ENCODE results near the gene NHLRC4. TPM values are rescaled to one million over a fixed set of nuclear protein-coding genes. Genes with fewer than 3 reads are reported as not detected.

The NHLRC4 gene
- total and polyA plus RNA-seq, 2 of the 13 experiments (the other 11 are each of a cell fraction or from before 2014, with no cell fraction given): 0.40 to 0.59 TPM

- TF ChIP-seq ATF7-NPFF (CRISPR knock-in tag; IDR thresholded peaks at IDR 0.05; ENCODE audit: low read depth) (no peak), JDP2 (CRISPR knock-in tag; IDR thresholded peaks at IDR 0.05; ENCODE audit: borderline replicate concordance) (no peak), ZFP82 (CRISPR knock-in tag; IDR thresholded peaks at IDR 0.05; ENCODE audit: borderline replicate concordance) (no peak), SIN3A (IDR thresholded peaks at IDR 0.05; ENCODE audit: borderline replicate concordance, low read depth, low read length) (0 out of 2 replicates have a peak, but pooled peaks have one; percentile 47), TSC22D2 (CRISPR knock-in tag; IDR thresholded peaks at IDR 0.05; ENCODE audit: borderline replicate concordance) (no peak), CEBPB (IDR thresholded peaks at IDR 0.05; ENCODE audit: borderline replicate concordance, low read depth, low read length) (no peak), SNAPC2 (CRISPR knock-in tag; IDR thresholded peaks at IDR 0.05) (no peak), ZBTB49 (CRISPR knock-in tag; IDR thresholded peaks at IDR 0.05; ENCODE audit: borderline replicate concordance) (no peak), ZNF101 (CRISPR knock-in tag; IDR thresholded peaks at IDR 0.05; ENCODE audit: borderline replicate concordance, low read depth) (no peak), KLF13 (CRISPR knock-in tag; IDR thresholded peaks at IDR 0.05) (0 out of 2 replicates have a peak, but pooled peaks have one; percentile 41), NFKB2 (CRISPR knock-in tag; IDR thresholded peaks at IDR 0.05; ENCODE audit: borderline replicate concordance) (no peak; the same call in 1 of the 2 replicates)
- TF ChIP-seq, protein P1, sequence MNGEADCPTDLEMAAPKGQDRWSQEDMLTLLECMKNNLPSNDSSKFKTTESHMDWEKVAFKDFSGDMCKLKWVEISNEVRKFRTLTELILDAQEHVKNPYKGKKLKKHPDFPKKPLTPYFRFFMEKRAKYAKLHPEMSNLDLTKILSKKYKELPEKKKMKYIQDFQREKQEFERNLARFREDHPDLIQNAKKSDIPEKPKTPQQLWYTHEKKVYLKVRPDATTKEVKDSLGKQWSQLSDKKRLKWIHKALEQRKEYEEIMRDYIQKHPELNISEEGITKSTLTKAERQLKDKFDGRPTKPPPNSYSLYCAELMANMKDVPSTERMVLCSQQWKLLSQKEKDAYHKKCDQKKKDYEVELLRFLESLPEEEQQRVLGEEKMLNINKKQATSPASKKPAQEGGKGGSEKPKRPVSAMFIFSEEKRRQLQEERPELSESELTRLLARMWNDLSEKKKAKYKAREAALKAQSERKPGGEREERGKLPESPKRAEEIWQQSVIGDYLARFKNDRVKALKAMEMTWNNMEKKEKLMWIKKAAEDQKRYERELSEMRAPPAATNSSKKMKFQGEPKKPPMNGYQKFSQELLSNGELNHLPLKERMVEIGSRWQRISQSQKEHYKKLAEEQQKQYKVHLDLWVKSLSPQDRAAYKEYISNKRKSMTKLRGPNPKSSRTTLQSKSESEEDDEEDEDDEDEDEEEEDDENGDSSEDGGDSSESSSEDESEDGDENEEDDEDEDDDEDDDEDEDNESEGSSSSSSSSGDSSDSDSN (CRISPR knock-in tag; IDR thresholded peaks at IDR 0.05): peak; percentile 78
- TF ChIP-seq, protein P2, sequence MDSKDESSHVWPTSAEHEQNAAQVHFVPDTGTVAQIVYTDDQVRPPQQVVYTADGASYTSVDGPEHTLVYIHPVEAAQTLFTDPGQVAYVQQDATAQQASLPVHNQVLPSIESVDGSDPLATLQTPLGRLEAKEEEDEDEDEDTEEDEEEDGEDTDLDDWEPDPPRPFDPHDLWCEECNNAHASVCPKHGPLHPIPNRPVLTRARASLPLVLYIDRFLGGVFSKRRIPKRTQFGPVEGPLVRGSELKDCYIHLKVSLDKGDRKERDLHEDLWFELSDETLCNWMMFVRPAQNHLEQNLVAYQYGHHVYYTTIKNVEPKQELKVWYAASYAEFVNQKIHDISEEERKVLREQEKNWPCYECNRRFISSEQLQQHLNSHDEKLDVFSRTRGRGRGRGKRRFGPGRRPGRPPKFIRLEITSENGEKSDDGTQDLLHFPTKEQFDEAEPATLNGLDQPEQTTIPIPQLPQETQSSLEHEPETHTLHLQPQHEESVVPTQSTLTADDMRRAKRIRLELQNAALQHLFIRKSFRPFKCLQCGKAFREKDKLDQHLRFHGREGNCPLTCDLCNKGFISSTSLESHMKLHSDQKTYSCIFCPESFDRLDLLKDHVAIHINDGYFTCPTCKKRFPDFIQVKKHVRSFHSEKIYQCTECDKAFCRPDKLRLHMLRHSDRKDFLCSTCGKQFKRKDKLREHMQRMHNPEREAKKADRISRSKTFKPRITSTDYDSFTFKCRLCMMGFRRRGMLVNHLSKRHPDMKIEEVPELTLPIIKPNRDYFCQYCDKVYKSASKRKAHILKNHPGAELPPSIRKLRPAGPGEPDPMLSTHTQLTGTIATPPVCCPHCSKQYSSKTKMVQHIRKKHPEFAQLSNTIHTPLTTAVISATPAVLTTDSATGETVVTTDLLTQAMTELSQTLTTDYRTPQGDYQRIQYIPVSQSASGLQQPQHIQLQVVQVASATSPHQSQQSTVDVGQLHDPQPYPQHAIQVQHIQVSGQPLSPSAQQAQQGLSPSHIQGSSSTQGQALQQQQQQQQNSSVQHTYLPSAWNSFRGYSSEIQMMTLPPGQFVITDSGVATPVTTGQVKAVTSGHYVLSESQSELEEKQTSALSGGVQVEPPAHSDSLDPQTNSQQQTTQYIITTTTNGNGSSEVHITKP (CRISPR knock-in tag; IDR thresholded peaks at IDR 0.05; ENCODE audit: low read depth): no peak
- TF ChIP-seq, protein P3, sequence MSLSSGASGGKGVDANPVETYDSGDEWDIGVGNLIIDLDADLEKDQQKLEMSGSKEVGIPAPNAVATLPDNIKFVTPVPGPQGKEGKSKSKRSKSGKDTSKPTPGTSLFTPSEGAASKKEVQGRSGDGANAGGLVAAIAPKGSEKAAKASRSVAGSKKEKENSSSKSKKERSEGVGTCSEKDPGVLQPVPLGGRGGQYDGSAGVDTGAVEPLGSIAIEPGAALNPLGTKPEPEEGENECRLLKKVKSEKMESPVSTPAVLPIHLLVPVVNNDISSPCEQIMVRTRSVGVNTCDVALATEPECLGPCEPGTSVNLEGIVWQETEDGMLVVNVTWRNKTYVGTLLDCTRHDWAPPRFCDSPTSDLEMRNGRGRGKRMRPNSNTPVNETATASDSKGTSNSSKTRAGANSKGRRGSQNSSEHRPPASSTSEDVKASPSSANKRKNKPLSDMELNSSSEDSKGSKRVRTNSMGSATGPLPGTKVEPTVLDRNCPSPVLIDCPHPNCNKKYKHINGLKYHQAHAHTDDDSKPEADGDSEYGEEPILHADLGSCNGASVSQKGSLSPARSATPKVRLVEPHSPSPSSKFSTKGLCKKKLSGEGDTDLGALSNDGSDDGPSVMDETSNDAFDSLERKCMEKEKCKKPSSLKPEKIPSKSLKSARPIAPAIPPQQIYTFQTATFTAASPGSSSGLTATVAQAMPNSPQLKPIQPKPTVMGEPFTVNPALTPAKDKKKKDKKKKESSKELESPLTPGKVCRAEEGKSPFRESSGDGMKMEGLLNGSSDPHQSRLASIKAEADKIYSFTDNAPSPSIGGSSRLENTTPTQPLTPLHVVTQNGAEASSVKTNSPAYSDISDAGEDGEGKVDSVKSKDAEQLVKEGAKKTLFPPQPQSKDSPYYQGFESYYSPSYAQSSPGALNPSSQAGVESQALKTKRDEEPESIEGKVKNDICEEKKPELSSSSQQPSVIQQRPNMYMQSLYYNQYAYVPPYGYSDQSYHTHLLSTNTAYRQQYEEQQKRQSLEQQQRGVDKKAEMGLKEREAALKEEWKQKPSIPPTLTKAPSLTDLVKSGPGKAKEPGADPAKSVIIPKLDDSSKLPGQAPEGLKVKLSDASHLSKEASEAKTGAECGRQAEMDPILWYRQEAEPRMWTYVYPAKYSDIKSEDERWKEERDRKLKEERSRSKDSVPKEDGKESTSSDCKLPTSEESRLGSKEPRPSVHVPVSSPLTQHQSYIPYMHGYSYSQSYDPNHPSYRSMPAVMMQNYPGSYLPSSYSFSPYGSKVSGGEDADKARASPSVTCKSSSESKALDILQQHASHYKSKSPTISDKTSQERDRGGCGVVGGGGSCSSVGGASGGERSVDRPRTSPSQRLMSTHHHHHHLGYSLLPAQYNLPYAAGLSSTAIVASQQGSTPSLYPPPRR (CRISPR knock-in tag; IDR thresholded peaks at IDR 0.05; ENCODE audit: borderline replicate concordance): peak; percentile 60; the same call in 1 of the 2 replicates
Measured at GRCh38 chr16:533391-534123, 33.2 kb upstream of the NHLRC4 start (continued).
